H1 (cell line): ENCODE measurements around the gene LAP3. TPM values are rescaled to one million over a fixed set of nuclear protein-coding genes. Genes with fewer than 3 reads are reported as not detected.
A peak's percentile ranks its signal among the peaks of the same experiment; 100 is the strongest.

Experiments used
- CTCF ChIA-PET: fragments of 300-600 bp; sonication (Branson Sonifier 250); formaldehyde crosslinking; loops from one replicate; lab custom pipeline; 2021; ENCODE audit not compliant: partially characterized antibody; lab: Charles Lee
- POLR2A ChIA-PET: fragments of 300-600 bp; sonication (Branson Sonifier 250); formaldehyde crosslinking; loops from one replicate; lab custom pipeline; 2021; ENCODE audit warnings: inconsistent platforms; ENCODE audit not compliant: partially characterized antibody; lab: Charles Lee
- DNase-seq, 2 experiments: peaks; one replicate each; pipeline versions ENCODE4 v3.0.0 to v3.0.0-alpha.2; 2010 to 2022; ENCODE audit warnings: low spot score in 2 of 2, low read depth in 1 of 2, mixed read lengths in 1 of 2
- FAIRE-seq: peaks from 2 replicates; lab custom pipeline; 2011; peaks lifted over from hg19 to GRCh38; lab: Jason Lieb, UNC
- H2AFZ ChIP-seq: 2 replicates; pipeline ENCODE4 v1.8.1; 2012; ENCODE audit warnings: low read length, inconsistent platforms
- H2AK5ac ChIP-seq: 2 replicates; pipeline ENCODE4 v1.6.1; 2013; ENCODE audit warnings: low read depth, low read length
- H2BK120ac ChIP-seq: replicated peaks from 2 replicates; pipeline ENCODE3; 2013; ENCODE audit warnings: low read depth, low read length, inconsistent platforms
- H2BK12ac ChIP-seq: 2 replicates; pipeline ENCODE4 v1.6.1; 2013; ENCODE audit warnings: low read depth, low read length
- H2BK15ac ChIP-seq: 2 replicates; pipeline ENCODE4 v1.6.1; 2013; ENCODE audit warnings: low read length
- H2BK20ac ChIP-seq: 2 replicates; pipeline ENCODE4 v1.6.1; 2013; ENCODE audit warnings: low read length
- H2BK5ac ChIP-seq: 2 replicates; pipeline ENCODE4 v1.6.1; 2013; ENCODE audit warnings: low read depth, low read length
- H3K14ac ChIP-seq: 2 replicates; pipeline ENCODE4 v1.6.1; 2013; ENCODE audit warnings: inconsistent platforms; ENCODE audit not compliant: insufficient read length
- H3K18ac ChIP-seq: 2 replicates; pipeline ENCODE4 v1.6.1; 2013; ENCODE audit warnings: low read length; ENCODE audit errors: extremely low read depth
- H3K23ac ChIP-seq: 2 replicates; pipeline ENCODE4 v1.6.1; 2013; ENCODE audit warnings: inconsistent platforms; ENCODE audit not compliant: insufficient read length
- H3K23me2 ChIP-seq: 2 replicates; pipeline ENCODE4 v1.6.1; 2013; ENCODE audit warnings: low read depth, low read length
- H3K27ac ChIP-seq: 2 replicates; pipeline ENCODE4 v1.6.1; 2011; ENCODE audit warnings: low read depth, low read length, inconsistent platforms
- H3K27me3 ChIP-seq, 4 experiments: replicated peaks in 1 of 4; 1 replicate in 1 of 4; 2 replicates in 3 of 4; pipeline versions ENCODE4 v1.6.1 to v1.8.1; 2011 to 2013; ENCODE audit warnings: low read length in 3 of 4, mild to moderate bottlenecking in 3 of 4, inconsistent platforms in 2 of 4, mixed read lengths in 2 of 4, moderate library complexity in 1 of 4; ENCODE audit not compliant: control insufficient read depth in 3 of 4, insufficient read depth in 3 of 4; ENCODE audit errors: extremely low read depth in 1 of 4
- H3K36me3 ChIP-seq, 4 experiments: 2 replicates each; pipeline versions ENCODE4 v1.6.1 to v1.8.1; 2011 to 2013; ENCODE audit warnings: mild to moderate bottlenecking in 4 of 4, low read length in 3 of 4, moderate library complexity in 2 of 4, control low read depth in 1 of 4, inconsistent platforms in 1 of 4; ENCODE audit not compliant: insufficient read depth in 4 of 4, control insufficient read depth in 2 of 4
- H3K4ac ChIP-seq: replicated peaks from 2 replicates; pipeline ENCODE3; 2013; ENCODE audit warnings: low read length, low read depth, mixed read lengths, inconsistent platforms; ENCODE audit not compliant: insufficient read length
- H3K4me1 ChIP-seq, 4 experiments: replicated peaks in 1 of 4; 1 replicate in 1 of 4; 2 replicates in 3 of 4; pipeline versions ENCODE4 v1.6.1 to v1.8.1; 2011 to 2013; ENCODE audit warnings: low read length in 3 of 4, inconsistent platforms in 2 of 4, mixed read lengths in 1 of 4; ENCODE audit not compliant: insufficient read depth in 4 of 4, control insufficient read depth in 3 of 4
- H3K4me2 ChIP-seq, 2 experiments: 2 replicates each; pipeline versions ENCODE4 v1.6.1 to v1.8.1; 2011 to 2013; ENCODE audit warnings: low read depth in 2 of 2, low read length in 2 of 2, control low read depth in 1 of 2, inconsistent platforms in 1 of 2, mild to moderate bottlenecking in 1 of 2; ENCODE audit not compliant: insufficient read depth in 1 of 2
- H3K4me3 ChIP-seq, 4 experiments: fragments of 200-600, 300-600 bp in 1 of 4; sonication (generic), shearing (Covaris generic), sonication (Bioruptor Twin) in 1 of 4; 2 replicates each; pipeline versions ENCODE4 v1.5.1 to v1.8.1; 2011 to 2016; ENCODE audit warnings: low read length in 4 of 4, low read depth in 3 of 4, control low read depth in 2 of 4, inconsistent platforms in 2 of 4, mild to moderate bottlenecking in 2 of 4, mixed read lengths in 1 of 4, moderate library complexity in 1 of 4; ENCODE audit not compliant: insufficient read depth in 2 of 4; ENCODE audit errors: extremely low read depth in 1 of 4
- H3K56ac ChIP-seq: replicated peaks from 2 replicates; pipeline ENCODE3; 2013; ENCODE audit warnings: low read depth, mild to moderate bottlenecking, mixed read lengths, low read length, inconsistent platforms; ENCODE audit not compliant: insufficient read length
- H3K79me1 ChIP-seq: 2 replicates; pipeline ENCODE4 v1.6.1; 2013; ENCODE audit warnings: low read depth, low read length, control low read depth
- H3K79me2 ChIP-seq, 2 experiments: 2 replicates each; pipeline versions ENCODE4 v1.6.1 to v1.8.1; 2012 to 2013; ENCODE audit warnings: low read length in 2 of 2, mild to moderate bottlenecking in 2 of 2, inconsistent platforms in 1 of 2; ENCODE audit not compliant: insufficient read depth in 2 of 2, control insufficient read depth in 1 of 2
- H3K9ac ChIP-seq, 4 experiments: replicated peaks in 1 of 4; 1 replicate in 1 of 4; 2 replicates in 3 of 4; pipeline versions ENCODE4 v1.6.1 to v1.8.1; 2011 to 2013; ENCODE audit warnings: low read depth in 3 of 4, low read length in 3 of 4, control low read depth in 2 of 4, mild to moderate bottlenecking in 2 of 4, moderate library complexity in 2 of 4, inconsistent platforms in 1 of 4; ENCODE audit errors: extremely low read depth in 1 of 4
- H3K9me3 ChIP-seq, 2 experiments: 2 replicates each; pipeline versions ENCODE4 v1.6.1 to v1.8.1; 2012 to 2013; ENCODE audit warnings: mild to moderate bottlenecking in 2 of 2, moderate library complexity in 2 of 2, control low read depth in 1 of 2, inconsistent platforms in 1 of 2, low read depth in 1 of 2, low read length in 1 of 2, mixed read lengths in 1 of 2; ENCODE audit not compliant: insufficient read depth in 2 of 2
- H4K20me1 ChIP-seq, 2 experiments: replicated peaks in 1 of 2; 2 replicates each; pipeline versions ENCODE3 to v1.8.1; 2011 to 2013; ENCODE audit warnings: inconsistent platforms in 2 of 2, low read length in 2 of 2, mild to moderate bottlenecking in 1 of 2; ENCODE audit not compliant: insufficient read depth in 2 of 2, control insufficient read depth in 1 of 2
- H4K5ac ChIP-seq: 2 replicates; pipeline ENCODE4 v1.6.1; 2013; ENCODE audit warnings: low read length, low read depth, mixed read lengths, inconsistent platforms; ENCODE audit not compliant: insufficient read length
- H4K8ac ChIP-seq: 2 replicates; pipeline ENCODE4 v1.8.0; 2013; ENCODE audit warnings: mild to moderate bottlenecking, moderate library complexity, low read length, inconsistent platforms; ENCODE audit not compliant: insufficient read depth; ENCODE audit errors: extremely low read depth
- H4K91ac ChIP-seq: replicated peaks from 2 replicates; pipeline ENCODE3; 2013; ENCODE audit warnings: low read length, mixed read lengths, inconsistent platforms; ENCODE audit not compliant: insufficient read length
- ASH2L ChIP-seq: fragments of 200-600, 300-600 bp; sonication (generic); IDR thresholded peaks from one replicate; pipeline ENCODE4 v1.7.1; 2017; ENCODE audit warnings: low read length
- CBX8 ChIP-seq: fragments of 300-800, 300-1000 bp; sonication (generic); IDR thresholded peaks from 2 replicates; pipeline ENCODE4 v1.7.1; 2016; ENCODE audit warnings: low read depth, low read length, borderline replicate concordance
- CEBPB ChIP-seq: IDR thresholded peaks from 2 replicates; pipeline ENCODE4 v1.6.1; 2012; ENCODE audit warnings: low read depth, low read length
- CREB1 ChIP-seq: IDR thresholded peaks from 2 replicates; pipeline ENCODE4 v1.6.1; 2012; ENCODE audit warnings: inconsistent platforms
- EP300 ChIP-seq, 2 experiments: IDR thresholded peaks; 1 replicate in 1 of 2; 2 replicates in 1 of 2; pipeline ENCODE4 v1.6.1; 2011 to 2012; ENCODE audit warnings: low read depth in 2 of 2, low read length in 2 of 2, mild to moderate bottlenecking in 2 of 2, borderline replicate concordance in 1 of 2, inconsistent platforms in 1 of 2, moderate library complexity in 1 of 2
- GABPA ChIP-seq: IDR thresholded peaks from 2 replicates; pipeline ENCODE4 v1.6.1; 2011; ENCODE audit warnings: mild to moderate bottlenecking, low read length, moderate library complexity, borderline replicate concordance; ENCODE audit not compliant: insufficient read depth
- MAFK ChIP-seq: IDR thresholded peaks from 2 replicates; pipeline ENCODE4 v1.6.1; 2012; ENCODE audit warnings: low read depth, mild to moderate bottlenecking, improper control_type of control experiment, low read length
- NANOG ChIP-seq: IDR thresholded peaks from 2 replicates; pipeline ENCODE4 v1.6.1; 2011; ENCODE audit warnings: low read length, low read depth, mild to moderate bottlenecking, inconsistent platforms; ENCODE audit not compliant: insufficient read depth, poor library complexity, severe bottlenecking
- NRF1 ChIP-seq: IDR thresholded peaks from 2 replicates; pipeline ENCODE4 v1.6.1; 2011; ENCODE audit warnings: mild to moderate bottlenecking, low read depth, low read length, improper control_type of control experiment
- RBBP5 ChIP-seq: IDR thresholded peaks from 2 replicates; pipeline ENCODE4 v1.7.1; 2012; ENCODE audit warnings: low read depth, mild to moderate bottlenecking, inconsistent platforms, low read length, moderate library complexity, borderline replicate concordance
- RXRA ChIP-seq: IDR thresholded peaks from 2 replicates; pipeline ENCODE4 v1.6.1; 2011; ENCODE audit warnings: low read depth, mild to moderate bottlenecking, low read length, moderate library complexity; ENCODE audit not compliant: insufficient read depth
- SAP30 ChIP-seq: fragments of 300-600 bp; sonication (generic); IDR thresholded peaks from 2 replicates; pipeline ENCODE4 v1.7.1; 2012; ENCODE audit warnings: low read length, moderate library complexity, mild to moderate bottlenecking, inconsistent platforms; ENCODE audit not compliant: insufficient read depth, insufficient replicate concordance
- SUZ12 ChIP-seq: fragments of 200-600 bp; sonication (generic); IDR thresholded peaks from 2 replicates; pipeline ENCODE4 v1.6.1; 2012; ENCODE audit warnings: mild to moderate bottlenecking, inconsistent platforms, low read length, moderate library complexity, mixed read lengths
- WGBS, 2 experiments: shearing (Covaris generic) in 1 of 2; methylation state at CpG; one replicate each; pipeline versions ENCODE4 v1.1.6 to v1.1.7; 2013 to 2015; ENCODE audit warnings: low lambda C conversion rate in 2 of 2, mixed read lengths in 2 of 2, inconsistent platforms in 1 of 2, low coverage in 1 of 2, missing lambda C conversion rate in 1 of 2; ENCODE audit not compliant: insufficient replicate concordance in 2 of 2, insufficient coverage in 1 of 2, insufficient read length in 1 of 2; ENCODE audit errors: extremely low coverage in 1 of 2, missing lambda C conversion rate in 1 of 2; 5-methylcytosine and 5-hydroxymethylcytosine counted together
- polyA plus RNA-seq, 7 experiments: library from polyadenylated mRNA; depleted of rRNA in 3 of 7; stranded (reverse) in 5 of 7; unstranded in 2 of 7; fragments of >200 nt in 5 of 7; fragments of 200-250 nt in 2 of 7; gene quantifications; 1 replicate in 5 of 7; 2 replicates in 1 of 7; 4 replicates in 1 of 7; pipeline versions ENCODE4 v1.2.1 to v1.2.3, GENCODE V29; 2011 to 2013; ENCODE audit warnings: missing spikeins in 2 of 7, mixed read lengths in 2 of 7
- total RNA-seq: library from RNA; stranded (reverse); fragmentation: NEBNext Ultra II Directional; extraction: Animal tissue kit (Norgen Biotek cat#: 25700); gene quantifications from 2 replicates; pipeline ENCODE4 v1.2.1, GENCODE V29; 2021

The LAP3 gene
- total and polyA plus RNA-seq, 2 of the 8 experiments (the other 6 are each of a cell fraction or from before 2014, with no cell fraction given) = 28.3 to 50.9 TPM

- Histone ChIP-seq H3K14ac (no peak overlapping the region), H3K79me2 (0 out of 4 replicates have a peak, but pooled peaks cover 0 to 10% of the 10 kb centered on the region in 2 experiments), H3K27me3 (no peaks in the 10 kb centered on the region), H4K8ac (no peak overlapping the region), H3K23ac (no peak overlapping the region), H3K4me3 (peak overlapping the region; percentile 60 to 85 (median 69); a peak in 6 of 8 replicates), H3K9me3 (no peaks in the 10 kb centered on the region), H3K36me3 (peaks cover 3 to 27% (median 10%) of the 10 kb centered on the region in 4 experiments; a peak in 7 of 8 replicates), H2BK120ac (no peak overlapping the region), H3K18ac (no peak overlapping the region), H3K9ac (no peak overlapping the region), H2AK5ac (peak overlapping the region; percentile 60; the same call in 1 of the 2 replicates), H3K79me1 (no peaks in the 10 kb centered on the region; the same call in 1 of the 2 replicates), H2BK12ac (no peak overlapping the region; the same call in 1 of the 2 replicates), H3K23me2 (peaks cover 5% of the 10 kb centered on the region; the same call in 1 of the 2 replicates), H2AFZ (no peak overlapping the region), H4K5ac (no peak overlapping the region), H4K20me1 (no peaks in the 10 kb centered on the region), H3K4ac (no peak overlapping the region), H4K91ac (no peak overlapping the region), H3K4me1 (peaks cover 0 to 5% (median 3%) of the 10 kb centered on the region in 4 experiments; a peak in 4 of 7 replicates), H3K4me2 (peak overlapping the region; percentile 72 to 83), H3K56ac (no peak overlapping the region), H3K27ac (no peak overlapping the region), H2BK20ac (no peak overlapping the region), H2BK15ac (no peak overlapping the region), H2BK5ac (no peak overlapping the region)
- ChIA-PET CTCF (interaction anchor here (1.1 to 4.5 kb wide), 6 partner anchors 10 to 58 kb away, joined by 3 to 23 read pairs (median 4); no protein-coding TSS in a partner anchor), POLR2A (interaction anchor here (0.7 to 1.2 kb wide), 6 partner anchors 11 to 66 kb away, joined by 3 to 7 read pairs (median 4); partner anchors contain the start of genes MED28 and QDPR)
- WGBS, 2 experiments = 91% methylated on average over 6 of the region's 6 CpGs; no CpG with 5 or more reads in 1 of the 2 experiments
- FAIRE-seq (no peak), DNase-seq (no peak)
- TF ChIP-seq NANOG (no peak), EP300 (IDR thresholded peaks at IDR 0.05; ENCODE audit: borderline replicate concordance in 1 of 2, low read depth in 2 of 2, low read length in 2 of 2) (no peak), GABPA (no peak), RXRA (no peak), CEBPB (no peak), SUZ12 (no peak), MAFK (no peak), CREB1 (no peak), SAP30 (no peak), CBX8 (no peak), ASH2L (no peak), NRF1 (no peak), RBBP5 (no peak)
Measured at GRCh38 chr4:17578482-17578891, 1.5 kb downstream of the LAP3 start.
